OCI-LY1 (cell line): Measurements from ENCODE around the gene RPL27A.

ENCODE experiments used
- EZH2 ChIP-seq: fragments of 200-600 bp; sonication (generic), shearing (Covaris generic); IDR thresholded peaks from 2 replicates; pipeline ENCODE4 v1.8.0; 2017; ENCODE audit warnings: borderline replicate concordance, mixed run types, mild to moderate bottlenecking, antibody characterized with exemption, low read length, moderate library complexity, mixed read lengths
- TF ChIP-seq, protein P1 (sequence below): fragments of 200-600 bp; sonication (generic), shearing (Covaris generic); IDR thresholded peaks from 2 replicates; pipeline ENCODE4 v1.5.1; 2017; ENCODE audit warnings: mild to moderate bottlenecking, antibody characterized with exemption, low read length, moderate library complexity, mixed read lengths

GRCh38 chr11:8638300-8638699 lies 44.3 kb upstream of the RPL27A start:
- TF ChIP-seq, protein P1, sequence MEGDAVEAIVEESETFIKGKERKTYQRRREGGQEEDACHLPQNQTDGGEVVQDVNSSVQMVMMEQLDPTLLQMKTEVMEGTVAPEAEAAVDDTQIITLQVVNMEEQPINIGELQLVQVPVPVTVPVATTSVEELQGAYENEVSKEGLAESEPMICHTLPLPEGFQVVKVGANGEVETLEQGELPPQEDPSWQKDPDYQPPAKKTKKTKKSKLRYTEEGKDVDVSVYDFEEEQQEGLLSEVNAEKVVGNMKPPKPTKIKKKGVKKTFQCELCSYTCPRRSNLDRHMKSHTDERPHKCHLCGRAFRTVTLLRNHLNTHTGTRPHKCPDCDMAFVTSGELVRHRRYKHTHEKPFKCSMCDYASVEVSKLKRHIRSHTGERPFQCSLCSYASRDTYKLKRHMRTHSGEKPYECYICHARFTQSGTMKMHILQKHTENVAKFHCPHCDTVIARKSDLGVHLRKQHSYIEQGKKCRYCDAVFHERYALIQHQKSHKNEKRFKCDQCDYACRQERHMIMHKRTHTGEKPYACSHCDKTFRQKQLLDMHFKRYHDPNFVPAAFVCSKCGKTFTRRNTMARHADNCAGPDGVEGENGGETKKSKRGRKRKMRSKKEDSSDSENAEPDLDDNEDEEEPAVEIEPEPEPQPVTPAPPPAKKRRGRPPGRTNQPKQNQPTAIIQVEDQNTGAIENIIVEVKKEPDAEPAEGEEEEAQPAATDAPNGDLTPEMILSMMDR, result no peak
- TF ChIP-seq EZH2, result no peak
